Hypothalamus (tissue), 51 donors: Measurements from ENCODE around the gene NEDD1.
A peak's percentile ranks its signal among the peaks of the same experiment; 100 is the strongest.

ENCODE experiments used
- DNase-seq, 51 donors: peaks; one replicate each; lab custom pipeline; 2025; lab: John Stamatoyannopoulos, UW

NEDD1 gene

DNA sequence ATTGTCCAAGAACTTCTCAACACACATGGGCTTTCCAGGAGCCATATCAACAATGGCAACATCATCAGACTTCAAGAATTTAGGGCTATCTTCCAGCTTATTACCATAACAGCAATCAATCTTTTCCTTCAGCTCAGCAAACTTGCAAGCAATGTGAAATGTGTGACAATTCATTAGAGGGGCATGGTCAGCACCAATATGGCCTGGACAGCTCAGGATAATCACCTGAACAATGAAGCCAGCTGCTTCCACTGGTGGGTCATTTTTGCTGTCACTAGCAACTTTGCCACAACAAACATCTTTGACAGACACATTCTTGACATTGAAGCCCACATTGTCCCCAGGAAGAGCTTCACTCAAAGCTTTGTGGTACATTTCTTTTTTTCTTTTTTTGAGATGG lies 5.9 kb upstream of the NEDD1 start:
- DNase-seq = no peak

DNA sequence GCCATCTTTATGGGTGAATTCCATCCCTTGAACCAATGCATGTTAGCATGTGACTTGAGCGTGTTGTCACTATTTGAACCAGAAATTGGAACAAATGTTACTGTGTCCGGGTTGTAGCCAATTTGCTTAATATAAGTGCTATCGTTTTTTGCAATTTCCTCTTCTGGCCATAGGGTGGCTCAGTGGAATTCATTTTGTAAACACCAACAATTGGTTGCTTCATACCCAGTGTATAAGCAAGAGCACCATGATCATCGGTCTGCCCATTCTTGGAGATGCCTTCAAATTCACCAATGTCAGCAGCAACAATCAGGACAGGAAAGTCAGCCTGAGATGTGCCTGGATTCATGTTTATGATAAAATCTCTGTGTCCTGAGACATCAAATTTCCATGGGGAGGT lies 5.0 kb upstream of the NEDD1 start:
- DNase-seq = no peak

DNA sequence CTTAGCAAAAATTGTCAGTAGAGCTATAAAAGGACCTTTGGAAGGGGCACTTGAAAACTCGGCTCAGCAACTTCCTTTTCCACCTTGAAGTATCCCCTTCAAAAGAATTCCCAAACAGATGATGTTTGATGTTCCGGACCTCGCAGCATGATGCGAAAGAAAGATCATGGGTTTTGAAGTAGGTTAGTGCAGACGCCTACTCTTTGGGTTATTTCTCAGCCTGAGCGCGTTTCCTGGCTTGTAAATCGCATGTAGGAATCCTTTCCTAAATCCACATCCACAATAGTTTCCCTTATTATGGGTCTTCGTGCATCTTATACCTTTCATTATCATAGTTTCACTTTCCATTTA lies 584 bp upstream of the NEDD1 start:
- DNase-seq = peak in 3 of 51 donors; percentile 11 to 49 (median 31)

DNA sequence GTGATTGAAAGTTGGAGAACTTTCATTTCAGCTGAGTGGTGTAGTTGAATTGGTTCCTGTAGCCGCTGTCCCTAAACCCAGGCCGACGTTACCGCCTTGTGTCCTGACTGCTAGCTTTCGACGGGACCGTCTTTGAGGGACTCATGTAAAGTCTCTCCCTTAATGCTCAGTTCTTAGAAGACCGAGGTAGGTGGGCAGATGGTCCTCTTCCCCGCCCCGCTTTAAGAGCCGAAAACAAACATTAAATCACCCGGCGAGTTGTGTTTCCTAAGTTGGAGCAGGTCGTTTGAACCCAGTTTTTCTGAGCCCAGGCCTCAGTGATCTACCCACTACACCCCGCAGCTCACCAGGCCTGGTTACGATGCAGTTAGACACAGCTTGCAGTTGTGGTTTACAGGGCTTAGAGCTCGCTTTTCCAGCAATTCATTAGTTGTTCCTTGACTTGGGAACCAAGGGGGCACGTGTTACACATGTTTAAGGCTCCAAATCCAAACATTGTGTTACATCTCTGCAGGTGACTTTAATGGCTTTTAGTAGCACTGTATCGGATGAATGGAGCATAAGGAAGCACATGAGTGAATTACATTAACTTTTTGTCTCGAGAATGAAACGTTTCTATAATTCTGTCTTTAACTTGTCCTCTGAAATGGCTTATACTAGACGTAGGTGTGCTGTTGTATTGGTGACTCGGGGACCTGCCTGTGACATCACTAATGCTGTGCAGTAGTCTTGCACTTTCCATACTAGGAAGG lies 790 bp downstream of the NEDD1 start:
- peak in 12 of 51 donors; percentile 2 to 38 (median 12) for DNase-seq

DNA sequence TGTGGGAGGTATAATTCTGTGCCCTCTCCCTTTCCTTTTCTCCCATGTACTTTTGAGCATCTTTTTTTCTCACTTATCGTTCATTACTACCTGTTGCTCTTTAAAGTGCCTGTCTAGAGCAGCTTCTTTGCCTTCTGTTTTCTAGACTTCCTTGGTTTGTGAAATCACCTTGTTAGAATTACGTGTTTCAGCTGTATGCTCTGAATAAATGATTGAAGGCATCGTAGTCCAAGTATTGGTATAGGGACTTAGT lies 1.3 kb downstream of the NEDD1 start:
- no peak for DNase-seq

DNA sequence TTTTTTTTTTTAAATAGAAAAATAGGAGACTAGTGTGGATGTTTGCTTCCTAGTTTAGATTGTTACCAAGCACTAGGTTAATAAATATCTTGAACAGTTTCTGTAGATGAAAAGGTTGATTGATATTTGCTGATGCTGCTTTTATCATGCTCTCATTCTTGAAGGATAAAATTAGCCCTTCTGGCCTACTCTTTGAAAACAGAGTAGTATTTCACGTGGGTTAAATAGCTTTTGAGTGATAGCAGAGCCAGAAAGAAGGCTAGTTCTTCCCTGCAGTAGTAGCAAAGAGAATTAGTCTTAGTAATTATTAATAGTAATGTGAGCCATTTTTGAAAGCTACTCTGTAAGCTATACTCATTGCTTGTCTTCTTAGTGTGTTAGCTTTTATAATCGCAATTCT lies 5.2 kb downstream of the NEDD1 start:
- DNase-seq = no peak

DNA sequence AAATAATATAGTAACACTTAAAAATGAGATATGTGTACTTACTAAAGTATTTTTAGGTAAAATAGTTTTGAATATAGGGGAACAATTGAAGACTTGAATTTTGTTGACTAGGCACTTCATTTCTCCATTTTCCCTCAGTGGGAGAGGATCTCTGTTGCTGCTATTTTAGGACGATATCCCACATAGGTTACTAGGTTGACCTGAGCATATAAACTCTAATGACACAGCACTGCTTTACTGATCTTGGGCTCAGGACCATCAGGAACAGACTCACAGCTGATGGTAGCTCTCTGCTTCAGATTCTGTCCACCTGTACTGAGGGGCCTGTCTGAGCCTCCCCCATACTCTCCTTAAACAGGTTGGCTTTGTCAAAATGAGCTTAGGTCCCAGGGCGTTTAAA lies 5.9 kb downstream of the NEDD1 start:
- DNase-seq = no peak

DNA sequence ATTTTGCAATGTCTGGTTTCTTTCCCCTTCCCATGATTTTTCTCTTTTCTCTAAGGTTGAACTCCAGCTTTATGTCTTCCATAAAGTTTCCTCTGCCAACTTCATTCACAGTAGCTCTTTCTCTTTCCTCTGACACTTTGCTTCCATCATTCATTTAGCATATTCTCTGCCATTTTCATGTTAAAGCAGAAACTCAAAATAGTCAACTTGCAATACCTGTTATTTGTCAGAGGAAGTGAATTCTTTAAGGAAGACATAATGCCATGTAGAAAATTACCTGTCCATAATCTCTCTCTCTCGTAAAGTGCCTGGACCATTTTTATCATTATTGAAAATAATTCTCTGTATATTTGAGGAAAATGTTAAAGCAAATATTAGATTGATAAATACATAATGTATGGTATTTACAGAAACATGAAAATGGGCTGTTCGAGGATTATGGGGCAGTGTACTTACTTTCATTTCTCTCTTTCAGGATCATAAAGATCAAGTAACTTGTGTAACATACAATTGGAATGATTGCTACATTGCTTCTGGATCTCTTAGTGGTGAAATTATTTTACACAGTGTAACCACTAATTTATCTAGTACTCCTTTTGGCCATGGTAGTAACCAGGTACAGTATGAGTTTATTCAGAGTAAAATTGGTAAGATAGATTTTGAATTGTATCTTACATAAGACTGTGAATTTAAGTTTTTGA lies 12.6 kb downstream of the NEDD1 start:
- DNase-seq = no peak

DNA sequence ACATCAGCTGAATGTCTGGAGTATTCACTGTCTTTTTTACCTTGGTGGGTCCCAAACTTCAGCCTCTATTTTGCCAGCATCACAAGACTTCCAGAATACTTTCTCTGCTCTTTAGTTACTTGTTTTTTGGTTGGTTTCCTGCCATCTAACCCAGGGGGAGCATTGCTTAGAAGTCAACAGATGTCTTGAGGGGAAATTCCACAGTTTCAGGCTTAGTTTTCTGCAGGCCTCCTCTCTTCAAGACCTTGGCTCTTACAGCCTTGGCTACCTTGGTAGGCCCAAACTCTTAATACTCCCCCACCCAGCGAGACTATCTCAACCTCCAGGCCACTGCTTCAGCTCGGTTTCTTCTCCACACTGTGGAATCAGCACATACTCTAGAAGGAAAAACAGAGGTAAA lies 41.7 kb downstream of the NEDD1 start:
- DNase-seq = no peak

DNA sequence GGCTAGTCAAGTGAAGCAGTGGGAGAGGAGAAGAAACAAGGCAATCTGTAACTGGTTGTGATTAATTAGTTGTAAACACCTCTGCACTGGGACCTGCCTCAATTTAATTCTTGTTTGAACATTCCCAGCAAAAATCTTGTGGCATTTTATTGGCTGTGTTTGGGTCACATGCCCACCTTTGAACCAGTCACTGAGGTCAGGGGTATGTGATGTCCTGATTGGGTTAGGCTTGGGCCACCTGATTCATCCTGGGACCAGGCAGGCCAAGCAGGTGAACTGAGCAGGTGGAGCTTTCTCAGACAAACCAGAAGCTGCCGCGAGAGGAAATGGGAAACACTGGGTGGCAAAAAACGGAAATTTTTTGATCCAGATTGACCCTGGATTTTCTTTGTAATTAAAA lies 72.5 kb downstream of the NEDD1 start:
- no peak for DNase-seq

DNA sequence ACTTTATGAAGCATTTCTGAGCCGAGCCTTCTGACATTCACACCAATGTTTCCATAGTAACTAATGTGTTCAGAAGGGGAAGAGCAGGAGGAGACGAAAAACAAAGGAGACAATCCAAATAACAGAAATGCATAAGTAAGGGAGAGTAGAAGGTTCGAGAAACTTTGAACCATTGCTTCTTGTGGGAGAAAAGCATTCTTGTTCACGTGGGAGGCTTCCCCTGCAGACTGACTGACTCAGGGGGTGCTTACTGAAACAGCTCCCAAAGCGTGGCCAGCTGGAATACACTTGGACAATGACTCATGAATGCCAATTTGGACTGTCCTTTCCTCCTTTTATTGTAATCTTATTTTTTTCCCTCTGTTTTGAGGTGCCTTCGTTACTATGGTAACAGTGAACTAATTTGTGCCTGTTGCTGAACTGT lies 73.9 kb downstream of the NEDD1 start:
- DNase-seq = peak in 5 of 51 donors; percentile 7 to 22 (median 19)

DNA sequence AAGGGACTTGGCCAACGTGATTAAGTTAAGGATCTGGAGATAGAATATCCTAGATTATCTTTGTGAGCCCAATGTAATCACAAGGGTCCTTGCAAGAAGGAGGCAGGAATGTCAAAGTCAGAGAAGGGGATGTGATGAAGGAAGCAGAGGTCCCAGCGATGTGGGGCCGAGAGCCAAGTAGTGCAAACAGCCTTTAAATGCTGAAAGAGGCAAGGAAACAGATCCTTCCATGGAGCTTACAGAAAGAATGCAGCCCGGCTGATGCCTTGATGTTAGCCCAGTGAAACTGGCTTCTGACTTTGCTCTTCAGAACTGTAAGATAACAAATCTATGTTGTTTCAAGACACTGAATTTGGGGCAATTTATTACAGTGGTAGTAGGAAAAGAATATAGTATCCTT lies 74.9 kb downstream of the NEDD1 start:
- no peak for DNase-seq

DNA sequence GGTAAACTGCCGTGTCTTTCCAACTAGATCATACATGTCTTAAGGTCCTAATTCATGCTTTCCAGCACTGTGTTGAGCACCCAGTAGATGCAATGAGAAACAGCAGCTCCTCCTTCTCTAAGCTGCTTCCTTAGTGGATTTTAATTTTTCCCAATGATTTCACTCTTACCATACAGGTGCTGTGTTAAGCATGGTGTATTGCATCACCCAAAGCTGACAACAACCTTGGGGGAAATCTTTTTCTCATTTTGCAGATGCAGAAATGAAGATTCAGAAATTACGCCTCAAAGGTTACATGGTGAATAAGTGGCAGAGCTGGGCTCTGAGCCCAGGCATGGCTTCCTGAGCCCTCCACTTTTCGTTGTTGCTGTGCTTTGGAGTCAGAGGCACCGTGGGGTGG lies 75.6 kb downstream of the NEDD1 start:
- no peak for DNase-seq

DNA sequence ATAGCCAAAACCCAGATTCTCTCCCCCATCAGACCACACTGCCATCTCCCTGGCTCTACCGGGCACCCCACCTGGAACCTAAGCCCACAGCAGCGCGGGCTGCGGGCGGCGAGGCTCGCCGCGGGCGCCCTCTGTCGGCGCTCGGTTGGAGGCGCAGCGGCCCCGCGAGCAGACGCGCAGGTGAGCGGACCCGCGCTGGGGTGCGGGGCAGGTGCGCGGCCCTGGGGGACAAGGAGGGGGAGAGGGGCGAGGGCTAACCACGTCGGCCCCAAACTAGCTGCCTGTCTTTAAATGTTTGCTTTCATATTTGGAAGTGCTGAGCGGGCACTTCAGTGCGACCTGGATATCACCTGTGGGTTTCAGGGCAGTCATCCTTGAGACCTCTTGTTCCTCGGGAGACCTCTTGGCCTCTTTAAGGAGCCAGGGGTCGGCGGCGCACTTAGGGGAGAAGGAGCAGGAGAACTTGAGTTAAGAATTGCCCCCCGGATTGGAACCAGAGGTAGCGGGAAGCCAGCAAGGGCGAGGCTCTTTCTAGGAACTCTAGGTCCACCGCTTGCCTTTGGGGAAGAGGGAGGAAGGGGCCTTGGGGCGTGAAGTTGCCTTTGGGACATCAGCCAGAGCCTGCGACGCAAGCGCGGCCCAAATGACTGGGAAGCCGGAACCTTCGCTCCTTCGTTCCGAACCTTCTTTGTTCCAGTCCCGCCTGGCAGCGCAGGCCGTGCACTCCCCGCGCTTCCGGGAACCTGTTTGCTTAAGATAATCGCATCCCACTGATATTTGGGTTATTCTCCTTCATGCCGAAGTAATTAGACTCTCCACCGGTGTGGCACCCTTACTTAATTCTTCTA lies 78.7 kb downstream of the NEDD1 start:
- peak in 9 of 51 donors; percentile 4 to 45 (median 12) for DNase-seq

DNA sequence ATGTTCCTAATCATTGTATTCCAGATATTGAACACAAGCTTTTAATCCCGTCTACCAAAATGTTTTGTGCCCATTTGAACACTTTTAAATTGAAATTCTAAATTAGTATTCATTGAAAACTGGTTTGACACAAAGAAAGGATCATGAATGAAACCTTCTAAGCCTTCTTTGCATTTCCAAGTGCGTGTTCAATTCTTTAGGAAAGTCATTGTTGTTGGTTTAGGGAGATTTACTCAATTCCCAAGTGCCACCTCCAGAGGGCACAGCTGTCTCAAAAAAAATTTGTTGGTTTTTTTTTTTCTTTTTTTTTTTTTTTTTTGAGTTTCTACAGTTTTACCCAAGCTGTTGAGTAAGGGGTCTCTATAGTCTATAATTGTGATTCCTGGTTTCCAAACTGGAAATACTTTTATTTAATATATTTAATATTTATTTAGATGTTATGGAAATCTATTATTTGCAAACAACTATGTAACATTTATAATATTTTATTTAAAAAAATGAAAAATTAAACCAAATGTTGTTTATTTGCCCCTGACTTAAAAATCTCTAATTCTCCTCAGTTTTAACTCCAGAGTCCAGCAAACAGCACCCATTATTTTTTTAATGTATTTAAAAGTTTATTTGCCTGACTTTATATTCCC lies 79.9 kb downstream of the NEDD1 start:
- peak in 1 of 51 donors; percentile 25 for DNase-seq

DNA sequence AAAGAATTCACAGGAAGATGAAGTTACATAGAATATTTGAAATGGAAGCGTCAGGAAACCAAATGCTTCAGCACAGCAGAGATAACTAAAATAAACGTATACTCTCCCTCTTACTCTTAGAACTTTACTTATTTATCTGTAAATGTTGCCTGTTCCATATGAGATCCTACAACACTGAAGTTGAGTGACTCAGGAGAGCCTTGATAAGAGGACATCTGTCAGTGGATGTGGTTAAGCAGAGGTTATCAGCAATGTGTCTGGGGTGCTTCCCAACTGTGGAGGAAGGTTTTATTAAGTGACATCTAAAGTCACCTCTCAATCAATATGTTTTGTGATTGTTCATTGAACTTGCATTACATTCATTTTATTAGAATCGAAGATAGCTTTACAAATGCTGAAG lies 81.9 kb downstream of the NEDD1 start:
- no peak for DNase-seq

DNA sequence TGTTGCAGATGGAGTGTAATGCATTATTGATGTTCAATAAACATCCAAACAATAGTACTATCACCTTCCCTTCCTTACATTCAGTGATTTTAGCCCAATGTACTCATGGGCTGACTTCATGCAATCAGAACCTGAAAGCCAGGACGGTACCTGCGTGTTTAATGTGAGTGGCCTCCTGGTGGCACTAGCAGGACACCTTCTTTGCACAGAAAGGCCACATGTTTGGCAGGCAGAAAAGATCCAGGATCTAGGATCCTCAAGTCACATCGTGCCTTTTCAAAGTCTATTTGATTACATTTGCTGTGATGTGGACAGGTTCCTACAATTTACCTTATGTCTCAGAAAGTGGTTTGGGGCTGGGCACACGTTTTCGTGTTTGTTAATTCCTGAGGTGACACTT lies 82.9 kb downstream of the NEDD1 start:
- no peak for DNase-seq

DNA sequence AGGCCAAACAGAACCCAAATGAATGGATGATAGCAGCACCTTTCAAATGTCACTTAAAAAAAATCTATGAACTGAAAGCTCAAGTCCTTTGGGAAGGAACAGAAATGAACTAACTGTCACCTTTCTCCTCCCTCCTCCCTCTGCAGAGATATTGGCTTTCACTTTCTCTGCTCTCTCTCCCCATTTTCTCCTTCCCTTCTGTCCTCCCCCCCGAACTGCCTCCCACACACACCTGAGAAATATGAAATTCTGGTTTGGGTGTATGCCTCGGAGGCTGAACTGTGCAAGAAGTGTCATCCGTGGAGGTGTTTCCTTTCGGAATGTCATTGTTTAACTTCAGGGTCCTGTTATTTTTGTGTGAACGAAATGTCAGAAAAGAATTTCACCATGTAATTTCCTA lies 87.8 kb downstream of the NEDD1 start:
- DNase-seq = no peak

DNA sequence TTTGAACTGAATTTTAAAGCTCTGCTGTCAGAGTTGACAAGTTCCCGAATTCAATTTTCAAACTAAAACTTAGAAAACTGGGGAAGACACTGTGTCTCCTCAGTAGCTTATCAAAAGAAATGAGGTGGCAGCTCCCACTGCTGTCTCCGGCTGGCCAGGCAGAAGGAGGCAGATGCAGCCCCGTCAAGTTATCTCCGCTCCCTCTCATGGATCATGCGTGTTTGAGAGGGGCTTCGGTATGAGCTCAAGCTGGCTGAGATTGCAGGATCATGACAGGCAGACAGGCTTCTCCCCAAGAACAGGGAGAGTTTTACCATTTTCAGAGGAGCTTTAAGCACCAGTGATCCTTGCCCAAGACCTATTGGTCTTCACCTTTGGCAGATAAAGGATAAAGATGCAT lies 88.8 kb downstream of the NEDD1 start:
- DNase-seq = no peak

DNA sequence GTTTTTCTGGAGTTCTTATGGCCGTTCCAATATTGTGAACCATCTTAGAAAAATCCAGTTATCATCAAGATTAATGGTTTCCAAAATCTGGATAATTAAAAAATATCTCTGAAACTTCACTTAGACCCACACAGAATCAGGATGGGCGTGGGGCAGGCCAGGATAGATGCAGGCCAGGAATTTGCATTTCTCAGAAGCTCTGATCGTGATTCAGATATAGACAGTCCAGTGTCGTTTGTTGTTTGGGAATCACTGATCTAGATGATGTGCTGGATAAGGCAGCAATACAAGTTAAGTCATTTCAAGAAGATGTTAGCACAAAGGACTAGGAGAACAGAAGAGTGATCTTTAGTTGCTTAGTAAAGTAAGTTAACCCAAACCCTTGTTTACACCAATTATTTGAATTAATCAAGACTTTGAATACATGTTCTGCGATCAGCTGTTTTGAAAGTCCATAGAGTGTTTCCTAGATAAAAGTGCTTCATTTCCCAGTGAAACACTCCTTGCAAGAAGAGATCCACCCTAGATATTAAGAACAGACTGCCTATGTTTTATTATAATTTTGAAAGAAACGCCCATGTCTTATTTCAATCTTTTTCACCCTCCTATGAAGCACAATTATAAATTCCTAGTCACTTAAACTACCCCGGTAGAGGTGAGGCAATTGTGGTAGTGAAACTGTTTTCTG lies 90.9 kb downstream of the NEDD1 start:
- no peak for DNase-seq

DNA sequence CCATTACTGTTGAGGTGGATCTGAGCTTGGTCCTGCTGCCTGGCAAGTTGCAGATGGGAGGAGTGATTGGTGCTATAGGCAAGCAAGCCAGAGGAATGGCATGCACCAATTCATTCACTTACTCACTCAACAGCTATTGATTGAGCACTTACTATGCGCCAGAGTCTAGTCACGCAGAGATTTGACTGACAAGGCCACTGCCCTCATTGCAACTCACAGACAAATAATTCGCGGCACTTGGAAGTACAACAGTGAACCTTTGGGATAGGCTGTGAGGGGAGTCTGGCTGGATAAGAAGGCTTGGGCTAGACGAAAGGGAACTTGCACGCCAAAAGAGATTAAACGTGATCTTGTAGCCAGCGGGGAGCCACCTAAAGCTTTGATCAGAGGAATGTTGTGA lies 96.2 kb downstream of the NEDD1 start:
- no peak for DNase-seq
